Activated T-cell treated with anti-CD3 and anti-CD28 coated beads, Interleukin-2, amount 50 U/mL, for 72 hours (primary cell): Measurements from ENCODE around the gene PPP1R12C. TPM values are rescaled to one million over a fixed set of nuclear protein-coding genes. Genes with fewer than 3 reads are reported as not detected.

Experiments
- ATAC-seq, 2 donors: fragments of 150-1000 bp; cut with Tn5 transposase; replicated peaks in 1 of 2; 2 replicates each; pipeline ENCODE4 v1.10.0; 2021; ENCODE audit warnings: moderate library complexity in 2 of 2, mild to moderate bottlenecking in 1 of 2
- DNase-seq, 2 donors: peaks; one replicate each; pipeline ENCODE4 v3.0.0; 2021 to 2022; ENCODE audit warnings: mixed read lengths in 1 of 2
- H3K27ac Mint-ChIP-seq: one replicate; pipeline ENCODE4 v1.8.0; 2022; ENCODE audit warnings: mild to moderate bottlenecking, moderate library complexity, mixed read lengths
- H3K27me3 Mint-ChIP-seq: one replicate; pipeline ENCODE4 v1.8.0; 2022; ENCODE audit warnings: low read depth, mixed read lengths
- H3K36me3 Mint-ChIP-seq, 2 donors: one replicate each; pipeline ENCODE4 v1.8.0; 2022; ENCODE audit warnings: mixed read lengths in 2 of 2, mild to moderate bottlenecking in 1 of 2; ENCODE audit not compliant: insufficient read depth in 2 of 2
- H3K4me1 Mint-ChIP-seq: one replicate; pipeline ENCODE4 v1.8.0; 2022; ENCODE audit warnings: low read depth, mixed read lengths
- H3K4me3 Mint-ChIP-seq, 2 donors: one replicate each; pipeline ENCODE4 v1.8.0; 2022; ENCODE audit warnings: mild to moderate bottlenecking in 2 of 2, mixed read lengths in 2 of 2, moderate library complexity in 2 of 2
- H3K9me3 Mint-ChIP-seq, 2 donors: one replicate each; pipeline ENCODE4 v1.8.0; 2022; ENCODE audit warnings: mixed read lengths in 2 of 2
- total RNA-seq, 2 donors: library from RNA; stranded (reverse); gene quantifications; one replicate each; pipeline ENCODE4 v1.2.3, GENCODE V29; 2022

PPP1R12C gene
- total RNA-seq, 2 donors from 2014 or later = 65.7 to 71.6 TPM

GRCh38 chr19:55042688-55043087 lies 74.7 kb downstream of the PPP1R12C start:
- no peak for DNase-seq
- no peaks in the 10 kb centered on the region for H3K36me3 Mint-ChIP-seq
- H3K4me1 Mint-ChIP-seq = peaks cover 19% of the 10 kb centered on the region
- ATAC-seq = no peak
- no peaks in the 10 kb centered on the region for H3K9me3 Mint-ChIP-seq
- no peaks in the 10 kb centered on the region for H3K27me3 Mint-ChIP-seq
- H3K4me3 Mint-ChIP-seq = peak overlapping the region; percentile 68 to 80
- H3K27ac Mint-ChIP-seq = no peak overlapping the region

- DNase-seq (no peak), ATAC-seq (peak in 1 of 2 donors; percentile 10)
- Mint-ChIP-seq H3K9me3 (no peaks in the 10 kb centered on the region), H3K4me1 (peaks cover 19% of the 10 kb centered on the region), H3K36me3 (no peaks in the 10 kb centered on the region), H3K27ac (no peak overlapping the region), H3K27me3 (no peaks in the 10 kb centered on the region), H3K4me3 (peak overlapping the region; percentile 68 to 80)
Observed at GRCh38 chr19:55042344-55042678, 75.1 kb downstream of the PPP1R12C start.

- Mint-ChIP-seq H3K27ac (no peak overlapping the region), H3K9me3 (no peaks in the 10 kb centered on the region), H3K27me3 (no peaks in the 10 kb centered on the region), H3K36me3 (no peaks in the 10 kb centered on the region), H3K4me3 (peak overlapping the region; percentile 68 to 80), H3K4me1 (peaks cover 19% of the 10 kb centered on the region)
- DNase-seq = peak in 1 of 2 donors; percentile 15
- ATAC-seq = peak; percentile 64 to 76
Observed at GRCh38 chr19:55041627-55042343, 75.7 kb downstream of the PPP1R12C start.

- H3K36me3 Mint-ChIP-seq = no peaks in the 10 kb centered on the region
- no peak for ATAC-seq
- peaks cover 19% of the 10 kb centered on the region for H3K4me1 Mint-ChIP-seq
- no peak for DNase-seq
- H3K9me3 Mint-ChIP-seq = no peaks in the 10 kb centered on the region
- no peak overlapping the region for H3K27ac Mint-ChIP-seq
- H3K27me3 Mint-ChIP-seq = no peaks in the 10 kb centered on the region
- peak overlapping the region; percentile 68 to 80 for H3K4me3 Mint-ChIP-seq
Observed at GRCh38 chr19:55041244-55041626, 76.2 kb downstream of the PPP1R12C start.

Other genes starting within 250 kb of the PPP1R12C start
- gene FCAR, start 243.4 kb downstream of the PPP1R12C start, total RNA-seq = not detected
- gene NCR1, start 211.5 kb downstream of the PPP1R12C start, total RNA-seq = 1 to 10 TPM in 1 of 2 donors, under 1 TPM in 1; 0.53 to 4.1 TPM
- gene NLRP7, start 170.1 kb downstream of the PPP1R12C start, total RNA-seq = not detected
- gene NLRP2, start 151.3 kb downstream of the PPP1R12C start, total RNA-seq = 1 to 10 TPM; 6.6 to 9.9 TPM
- under 1 TPM; 0.24 to 0.39 TPM for gene GP6, start 79.4 kb downstream of the PPP1R12C start, total RNA-seq
- 10 to 100 TPM; 11.5 to 13.8 TPM for gene RDH13, start 54.5 kb downstream of the PPP1R12C start, total RNA-seq
- gene EPS8L1, start 41.8 kb downstream of the PPP1R12C start, total RNA-seq = 1 to 10 TPM; 3.8 to 5.3 TPM
- 1 to 10 TPM in 1 of 2 donors, under 1 TPM in 1; 0.49 to 1.3 TPM for gene TNNT1, start 31.6 kb upstream of the PPP1R12C start, total RNA-seq
- under 1 TPM in 1 of 2 donors, not detected in 1; 0.91 TPM for gene TNNI3, start 40.1 kb upstream of the PPP1R12C start, total RNA-seq
- gene DNAAF3, start 49.0 kb upstream of the PPP1R12C start, total RNA-seq = under 1 TPM; 0.46 TPM
- 1 to 10 TPM in 1 of 2 donors, under 1 TPM in 1; 0.44 to 1.9 TPM for gene SYT5, start 62.7 kb upstream of the PPP1R12C start, total RNA-seq
- not detected for gene PTPRH, start 91.9 kb upstream of the PPP1R12C start, total RNA-seq
- 10 to 100 TPM in 1 of 2 donors, 1 to 10 TPM in 1; 8.5 to 12.8 TPM for gene TMEM86B, start 111.1 kb upstream of the PPP1R12C start, total RNA-seq
- 100 to 1,000 TPM; 177 to 202 TPM for gene PPP6R1, start 141.4 kb upstream of the PPP1R12C start, total RNA-seq
- gene HSPBP1, start 162.5 kb upstream of the PPP1R12C start, total RNA-seq = 10 to 100 TPM; 23.9 to 31.1 TPM
- gene BRSK1, start 166.4 kb upstream of the PPP1R12C start, total RNA-seq = 10 to 100 TPM; 13.0 to 19.6 TPM
- not detected for gene TMEM150B, start 207.7 kb upstream of the PPP1R12C start, total RNA-seq
- gene KMT5C, start 222.2 kb upstream of the PPP1R12C start, total RNA-seq = 10 to 100 TPM; 29.2 to 31.3 TPM
- 1 to 10 TPM; 3.1 to 7.4 TPM for gene COX6B2, start 237.1 kb upstream of the PPP1R12C start, total RNA-seq
- under 1 TPM in 1 of 2 donors, not detected in 1; 0.07 TPM for gene GARIN5B, start 245.6 kb upstream of the PPP1R12C start, total RNA-seq